Endothelial cell of umbilical vein (primary cell): ENCODE results near the gene CHST15. TPM values are rescaled to one million over a fixed set of nuclear protein-coding genes. Genes with fewer than 3 reads are reported as not detected.

Experiments used
- BruUV-seq: library from RNA; stranded (reverse); fragments of 400-500 nt; replicated peaks from 2 replicates; lab custom pipeline; 2021; lab: Mats Ljungman, UMichigan
- CTCF ChIA-PET: fragments of 300-600, 350-600 bp; sonication (Branson Sonifier 250); formaldehyde crosslinking; loops from one replicate; lab custom pipeline; 2021; ENCODE audit warnings: antibody characterized with exemption, inconsistent platforms; lab: Charles Lee
- POLR2A ChIA-PET: fragments of 300-600, 350-600 bp; sonication (Branson Sonifier 250); formaldehyde crosslinking; loops from one replicate; lab custom pipeline; 2021; ENCODE audit warnings: antibody characterized with exemption, inconsistent platforms; lab: Charles Lee
- DNase-seq: peaks from one replicate; pipeline ENCODE4 v3.0.0-alpha.2; 2011; ENCODE audit warnings: low read depth, low spot score
- FAIRE-seq: peaks from 2 replicates; lab custom pipeline; 2011; peaks lifted over from hg19 to GRCh38; lab: Jason Lieb, UNC
- H2AFZ ChIP-seq: 2 replicates; pipeline ENCODE4 v1.6.0; 2012; ENCODE audit warnings: low read depth, low read length, control low read depth, inconsistent platforms
- H3K27ac ChIP-seq: 2 replicates; pipeline ENCODE4 v1.5.1; 2011; ENCODE audit warnings: low read depth, mild to moderate bottlenecking, control low read depth, low read length, moderate library complexity; ENCODE audit not compliant: insufficient read depth
- H3K27me3 ChIP-seq, 2 experiments: 2 replicates each; pipeline versions ENCODE4 v1.6.0 to v1.6.1; 2011; ENCODE audit warnings: low read length in 2 of 2, mixed read lengths in 1 of 2; ENCODE audit not compliant: control insufficient read depth in 2 of 2, insufficient read depth in 2 of 2
- H3K36me3 ChIP-seq, 2 experiments: 2 replicates in 1 of 2; 3 replicates in 1 of 2; pipeline ENCODE4 v1.5.1; 2011; ENCODE audit warnings: low read length in 2 of 2, mild to moderate bottlenecking in 1 of 2, moderate library complexity in 1 of 2; ENCODE audit not compliant: control insufficient read depth in 2 of 2, insufficient read depth in 2 of 2; ENCODE audit errors: extremely low read depth in 1 of 2
- H3K4me1 ChIP-seq: 3 replicates; pipeline ENCODE4 v1.5.1; 2011; ENCODE audit warnings: mild to moderate bottlenecking, low read length; ENCODE audit not compliant: control insufficient read depth, insufficient read depth; ENCODE audit errors: extremely low read depth
- H3K4me2 ChIP-seq: 2 replicates; pipeline ENCODE4 v1.6.1; 2011; ENCODE audit warnings: low read length, control low read depth, mixed read lengths; ENCODE audit not compliant: insufficient read depth
- H3K4me3 ChIP-seq, 3 experiments: fragments of 200-600 bp in 1 of 3; sonication (generic), shearing (Covaris generic) in 1 of 3; replicated peaks in 1 of 3; 2 replicates each; pipeline ENCODE4 v1.5.1; 2011 to 2016; ENCODE audit warnings: control low read depth in 3 of 3, low read length in 3 of 3, mild to moderate bottlenecking in 2 of 3, inconsistent platforms in 1 of 3, low read depth in 1 of 3, moderate library complexity in 1 of 3; ENCODE audit not compliant: insufficient read depth in 1 of 3
- H3K79me2 ChIP-seq: 2 replicates; pipeline ENCODE4 v1.6.0; 2012; ENCODE audit warnings: low read length, inconsistent platforms; ENCODE audit not compliant: control insufficient read depth, insufficient read depth
- H3K9ac ChIP-seq: replicated peaks from 2 replicates; pipeline ENCODE3; 2011; ENCODE audit warnings: low read length, control low read depth; ENCODE audit not compliant: insufficient read depth; ENCODE audit errors: extremely low read depth
- H3K9me1 ChIP-seq: replicated peaks from 3 replicates; pipeline ENCODE4 v1.6.0; 2011; ENCODE audit warnings: mild to moderate bottlenecking, low read length; ENCODE audit not compliant: control insufficient read depth, insufficient read depth; ENCODE audit errors: extremely low read depth
- H3K9me3 ChIP-seq: replicated peaks from 2 replicates; pipeline ENCODE4 v1.5.1; 2012; ENCODE audit warnings: low read length, inconsistent platforms; ENCODE audit not compliant: control insufficient read depth, insufficient read depth
- H4K20me1 ChIP-seq: replicated peaks from 2 replicates; pipeline ENCODE3; 2011; ENCODE audit warnings: mild to moderate bottlenecking, low read length; ENCODE audit not compliant: control insufficient read depth, insufficient read depth; ENCODE audit errors: extremely low read depth
- EZH2 ChIP-seq: IDR thresholded peaks from 2 replicates; pipeline ENCODE4 v1.6.1; 2012; ENCODE audit warnings: borderline replicate concordance, low read depth, mild to moderate bottlenecking, moderate library complexity, low read length, inconsistent platforms; ENCODE audit not compliant: severe bottlenecking
- FOS ChIP-seq: IDR thresholded peaks from 2 replicates; pipeline ENCODE4 v1.6.1; 2011; ENCODE audit warnings: mild to moderate bottlenecking, low read length, moderate library complexity, borderline replicate concordance; ENCODE audit not compliant: insufficient read depth
- GATA2 ChIP-seq: IDR thresholded peaks from 2 replicates; pipeline ENCODE4 v1.7.0; 2011; ENCODE audit warnings: low read depth, mild to moderate bottlenecking, moderate library complexity, mixed read lengths, low read length; ENCODE audit not compliant: insufficient read length, insufficient read depth
- JUN ChIP-seq: IDR thresholded peaks from 2 replicates; pipeline ENCODE4 v1.6.1; 2011; ENCODE audit warnings: borderline replicate concordance, low read depth; ENCODE audit not compliant: insufficient read length, insufficient read depth
- MYC ChIP-seq: IDR thresholded peaks from one replicate; pipeline ENCODE4 v1.6.1; 2011; ENCODE audit warnings: mild to moderate bottlenecking, low read depth, low read length
- POLR2A ChIP-seq: IDR thresholded peaks from 2 replicates; pipeline ENCODE4 v1.6.1; 2012; ENCODE audit warnings: low read depth, mild to moderate bottlenecking, control low read depth, low read length
- POLR2AphosphoS5 ChIP-seq: IDR thresholded peaks from 2 replicates; pipeline ENCODE4 v1.6.1; 2012; ENCODE audit warnings: low read depth, mild to moderate bottlenecking, control low read depth, low read length, moderate library complexity; ENCODE audit not compliant: insufficient read depth
- dilution Hi-C: fragments of 300-500 bp; cut with MboI; formaldehyde crosslinking; loops from one replicate; pipeline ENCODE4 v1.15.0; 2019; ENCODE audit warnings: low sequenced_read_pairs; ENCODE audit not compliant: extremely low pct_ligation_motif_present
- intact Hi-C: fragments of 100-400 bp; cut with micrococcal nuclease; formaldehyde crosslinking; loops from one replicate; pipeline ENCODE4 v1.10.0; 2022
- polyA plus RNA-seq, 4 experiments: library from polyadenylated mRNA; depleted of rRNA in 3 of 4; stranded (reverse) in 3 of 4; unstranded in 1 of 4; fragments of >200 nt; gene quantifications; 2 replicates each; pipeline versions ENCODE4 v1.2.1 to v1.2.3, GENCODE V29; 2011 to 2012; ENCODE audit warnings: missing spikeins in 1 of 4
- total RNA-seq: library from RNA; stranded (reverse); gene quantifications from 2 replicates; pipeline ENCODE4 v1.2.3, GENCODE V29; 2021
- TF ChIP-seq, protein P1 (sequence below), 2 donors: IDR thresholded peaks; 1 replicate in 1 of 2; 2 replicates in 1 of 2; pipeline ENCODE4 v1.5.1; 2011; ENCODE audit warnings: low read length in 2 of 2, mild to moderate bottlenecking in 2 of 2, moderate library complexity in 2 of 2, control low read depth in 1 of 2, inconsistent platforms in 1 of 2, low read depth in 1 of 2; ENCODE audit not compliant: insufficient read depth in 1 of 2; ENCODE audit errors: extremely low read depth in 1 of 2
- TF ChIP-seq, protein P2 (sequence below): IDR thresholded peaks from 2 replicates; pipeline ENCODE4 v1.6.1; 2011; ENCODE audit not compliant: insufficient read depth, insufficient read length

CHST15 gene
- total and polyA plus RNA-seq, 2 donors (not counting 3 experiments of a cell fraction or from before 2014, with no cell fraction given): 23.1 to 29.2 TPM

DNA sequence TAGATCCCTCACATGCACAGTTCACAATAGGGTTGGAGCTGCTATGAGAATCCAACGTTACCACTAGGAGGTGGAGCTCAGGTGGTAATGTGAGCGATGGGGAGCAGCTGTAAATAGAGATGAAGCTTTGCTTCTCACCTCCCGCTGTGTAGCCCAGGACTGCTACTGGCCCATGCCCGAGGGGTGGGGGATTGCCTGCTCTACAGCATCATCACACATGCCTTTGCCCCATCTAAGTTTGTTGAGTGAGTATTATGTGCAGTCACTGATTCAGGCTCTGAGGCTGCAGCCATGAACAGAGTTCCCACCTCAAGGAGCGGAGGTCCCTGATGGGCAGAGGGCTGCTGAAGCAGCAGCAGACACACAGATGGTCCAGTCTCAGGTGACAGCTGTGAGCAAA lies 94.1 kb downstream of the CHST15 start:
- Histone ChIP-seq H2AFZ (no peak overlapping the region), H3K4me1 (no peaks in the 10 kb centered on the region), H3K9ac (no peak overlapping the region), H3K4me3 (no peak overlapping the region), H3K79me2 (no peaks in the 10 kb centered on the region), H4K20me1 (no peaks in the 10 kb centered on the region), H3K4me2 (no peak overlapping the region), H3K36me3 (no peaks in the 10 kb centered on the region), H3K9me3 (no peaks in the 10 kb centered on the region), H3K9me1 (no peaks in the 10 kb centered on the region), H3K27ac (no peak overlapping the region), H3K27me3 (no peaks in the 10 kb centered on the region)
- dilution Hi-C loops (no loop called here), intact Hi-C loops (no loop called here)
- FAIRE-seq (no peak), DNase-seq (no peak)
- no TSS peak for BruUV-seq
- TF ChIP-seq POLR2A (no peak), JUN (no peak), EZH2 (no peak), FOS (no peak), POLR2AphosphoS5 (no peak), GATA2 (no peak), MYC (no peak)
- TF ChIP-seq, protein P1, sequence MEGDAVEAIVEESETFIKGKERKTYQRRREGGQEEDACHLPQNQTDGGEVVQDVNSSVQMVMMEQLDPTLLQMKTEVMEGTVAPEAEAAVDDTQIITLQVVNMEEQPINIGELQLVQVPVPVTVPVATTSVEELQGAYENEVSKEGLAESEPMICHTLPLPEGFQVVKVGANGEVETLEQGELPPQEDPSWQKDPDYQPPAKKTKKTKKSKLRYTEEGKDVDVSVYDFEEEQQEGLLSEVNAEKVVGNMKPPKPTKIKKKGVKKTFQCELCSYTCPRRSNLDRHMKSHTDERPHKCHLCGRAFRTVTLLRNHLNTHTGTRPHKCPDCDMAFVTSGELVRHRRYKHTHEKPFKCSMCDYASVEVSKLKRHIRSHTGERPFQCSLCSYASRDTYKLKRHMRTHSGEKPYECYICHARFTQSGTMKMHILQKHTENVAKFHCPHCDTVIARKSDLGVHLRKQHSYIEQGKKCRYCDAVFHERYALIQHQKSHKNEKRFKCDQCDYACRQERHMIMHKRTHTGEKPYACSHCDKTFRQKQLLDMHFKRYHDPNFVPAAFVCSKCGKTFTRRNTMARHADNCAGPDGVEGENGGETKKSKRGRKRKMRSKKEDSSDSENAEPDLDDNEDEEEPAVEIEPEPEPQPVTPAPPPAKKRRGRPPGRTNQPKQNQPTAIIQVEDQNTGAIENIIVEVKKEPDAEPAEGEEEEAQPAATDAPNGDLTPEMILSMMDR (IDR thresholded peaks at IDR 0.05; ENCODE audit: extremely low read depth in 1 of 2, insufficient read depth in 1 of 2, low read depth in 1 of 2, low read length in 2 of 2): no peak
- TF ChIP-seq, protein P2, sequence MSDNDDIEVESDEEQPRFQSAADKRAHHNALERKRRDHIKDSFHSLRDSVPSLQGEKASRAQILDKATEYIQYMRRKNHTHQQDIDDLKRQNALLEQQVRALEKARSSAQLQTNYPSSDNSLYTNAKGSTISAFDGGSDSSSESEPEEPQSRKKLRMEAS: no peak
- CTCF ChIA-PET: interaction anchor here (7.6 kb wide), 1 partner anchor 387 kb away, joined by 691 read pairs; no protein-coding TSS in a partner anchor
- POLR2A ChIA-PET: no interaction called here
